HCT116 (cell line): ENCODE data around the gene NSMCE4A. TPM values are rescaled to one million over a fixed set of nuclear protein-coding genes. Genes with fewer than 3 reads are reported as not detected.

Experiments used
- ATAC-seq: fragments of 200-7000 bp; cut with Tn5 transposase; 2 replicates; pipeline ENCODE4 v1.9.1; 2020; ENCODE audit warnings: mild to moderate bottlenecking, moderate library complexity
- BruUV-seq: library from RNA; stranded (reverse); fragments of 400-500 nt; replicated peaks from 2 replicates; lab custom pipeline; 2021; lab: Mats Ljungman, UMichigan
- CTCF ChIA-PET: fragments of 300-600 bp; sonication (Branson Sonifier 250); formaldehyde crosslinking; loops from one replicate; lab custom pipeline; 2021; ENCODE audit warnings: antibody characterized with exemption; lab: Charles Lee
- POLR2A ChIA-PET: fragments of 300-600, 350-600 bp; sonication (Branson Sonifier 250); formaldehyde crosslinking; loops from one replicate; lab custom pipeline; 2021; ENCODE audit warnings: antibody characterized with exemption; lab: Charles Lee
- RAD21 ChIA-PET, 2 experiments: fragments of 300-600 bp; sonication (Branson Sonifier 250); formaldehyde crosslinking; loops; one replicate each; lab custom pipeline; 2023; ENCODE audit warnings: low total read pairs in 2 of 2; ENCODE audit not compliant: uncharacterized antibody in 2 of 2, unreplicated experiment in 2 of 2, low non-redundant PET in 1 of 2; lab: Charles Lee
- DNase-seq: peaks from one replicate; pipeline ENCODE4 v3.0.0-alpha.2; 2010; ENCODE audit warnings: low read depth, low spot score
- H2AFZ ChIP-seq: fragments of 200-600 bp; shearing (Covaris generic), sonication (generic); 2 replicates; pipeline ENCODE4 v1.6.1; 2017; ENCODE audit warnings: low read depth, mixed run types, mixed read lengths, antibody characterized with exemption, low read length; ENCODE audit not compliant: poor library complexity, severe bottlenecking
- H3K27ac ChIP-seq: 2 replicates; pipeline ENCODE4 v1.5.1; 2012; ENCODE audit warnings: low read depth, low read length
- H3K27me3 ChIP-seq: fragments of 200-600 bp; sonication (generic); 2 replicates; pipeline ENCODE4 v1.6.1; 2016; ENCODE audit warnings: mixed run types, low read length, mixed read lengths; ENCODE audit not compliant: insufficient read depth
- H3K36me3 ChIP-seq, 2 experiments: fragments of 200-500 bp in 1 of 2; fragments of 200-600 bp in 1 of 2; sonication (Bioruptor generic) in 1 of 2; sonication (generic) in 1 of 2; 2 replicates each; pipeline versions ENCODE4 v1.5.1 to v1.6.1; 2014 to 2016; ENCODE audit warnings: low read length in 2 of 2, inconsistent platforms in 1 of 2, mixed read lengths in 1 of 2, mixed run types in 1 of 2; ENCODE audit not compliant: insufficient read depth in 2 of 2, control insufficient read depth in 1 of 2
- H3K4me1 ChIP-seq, 2 experiments: fragments of 200-600 bp in 1 of 2; sonication (generic) in 1 of 2; 2 replicates each; pipeline versions ENCODE4 v1.5.1 to v1.6.1; 2012 to 2017; ENCODE audit warnings: low read length in 2 of 2, inconsistent platforms in 1 of 2, mild to moderate bottlenecking in 1 of 2, mixed read lengths in 1 of 2, mixed run types in 1 of 2, moderate library complexity in 1 of 2; ENCODE audit not compliant: insufficient read depth in 2 of 2, control insufficient read depth in 1 of 2
- H3K4me2 ChIP-seq: fragments of 200-600 bp; sonication (generic); 2 replicates; pipeline ENCODE4 v1.6.1; 2017; ENCODE audit warnings: mixed run types, low read length, mixed read lengths
- H3K4me3 ChIP-seq, 2 experiments: fragments of 200-600 bp in 1 of 2; sonication (generic) in 1 of 2; replicated peaks in 1 of 2; 2 replicates each; pipeline ENCODE4 v1.5.1; 2011 to 2016; ENCODE audit warnings: low read length in 2 of 2, control low read depth in 1 of 2, low read depth in 1 of 2, mild to moderate bottlenecking in 1 of 2, mixed read lengths in 1 of 2, mixed run types in 1 of 2
- H3K79me2 ChIP-seq: fragments of 200-600 bp; sonication (generic); 2 replicates; pipeline ENCODE4 v1.6.1; 2017; ENCODE audit warnings: mild to moderate bottlenecking, mixed run types, low read length, moderate library complexity, mixed read lengths; ENCODE audit not compliant: insufficient read depth
- H3K9ac ChIP-seq: fragments of 200-600 bp; sonication (generic); 2 replicates; pipeline ENCODE4 v1.6.1; 2016; ENCODE audit warnings: low read length, mixed read lengths
- H3K9me2 ChIP-seq: fragments of 200-600 bp; sonication (generic), shearing (Covaris generic); 2 replicates; pipeline ENCODE4 v1.6.1; 2017; ENCODE audit warnings: mixed run types, mild to moderate bottlenecking, moderate library complexity; ENCODE audit not compliant: insufficient read depth
- H3K9me3 ChIP-seq, 2 experiments: fragments of 200-500 bp in 1 of 2; fragments of 200-600 bp in 1 of 2; sonication (Bioruptor generic) in 1 of 2; sonication (generic) in 1 of 2; 2 replicates each; pipeline ENCODE4 v1.6.1; 2014 to 2017; ENCODE audit warnings: low read length in 2 of 2, mixed read lengths in 2 of 2, inconsistent platforms in 1 of 2, low read depth in 1 of 2, mild to moderate bottlenecking in 1 of 2, mixed run types in 1 of 2, moderate library complexity in 1 of 2; ENCODE audit not compliant: control insufficient read depth in 1 of 2, insufficient read depth in 1 of 2
- H4K20me1 ChIP-seq: fragments of 200-600 bp; sonication (generic), shearing (Covaris generic); 2 replicates; pipeline ENCODE4 v1.6.1; 2017; ENCODE audit warnings: mixed run types, mild to moderate bottlenecking, moderate library complexity; ENCODE audit not compliant: insufficient read depth
- CBX3 ChIP-seq: IDR thresholded peaks from 2 replicates; pipeline ENCODE4 v1.6.1; 2012; ENCODE audit warnings: low read depth
- EZH2 ChIP-seq: fragments of 200-600 bp; sonication (generic); IDR thresholded peaks from 2 replicates; pipeline ENCODE4 v1.6.1; 2017; ENCODE audit warnings: antibody characterized with exemption, mixed run types
- EZH2phosphoT487 ChIP-seq: fragments of 200-600 bp; IDR thresholded peaks from 2 replicates; pipeline ENCODE4 v1.6.1; 2018; ENCODE audit warnings: antibody characterized with exemption, borderline replicate concordance
- FOSL1 ChIP-seq: IDR thresholded peaks from 2 replicates; pipeline ENCODE4 v1.6.1; 2012; ENCODE audit warnings: low read depth
- JUND ChIP-seq: IDR thresholded peaks from 2 replicates; pipeline ENCODE4 v1.6.1; 2012
- POLR2A ChIP-seq: IDR thresholded peaks from 2 replicates; pipeline ENCODE4 v1.7.0; 2011; ENCODE audit warnings: borderline replicate concordance; ENCODE audit not compliant: insufficient read depth, insufficient read length; ENCODE audit errors: extremely low read depth
- POLR2AphosphoS5 ChIP-seq: IDR thresholded peaks from 2 replicates; pipeline ENCODE4 v1.6.1; 2011; ENCODE audit warnings: mild to moderate bottlenecking, low read depth, low read length, moderate library complexity
- RAD21 ChIP-seq: IDR thresholded peaks from 2 replicates; pipeline ENCODE4 v1.6.1; 2012; ENCODE audit warnings: low read depth, mild to moderate bottlenecking
- SIN3A ChIP-seq: IDR thresholded peaks from 2 replicates; pipeline ENCODE4 v1.6.1; 2012; ENCODE audit warnings: low read depth
- SP1 ChIP-seq: IDR thresholded peaks from 2 replicates; pipeline ENCODE4 v1.6.1; 2012; ENCODE audit warnings: low read depth
- ZFX ChIP-seq: fragments of 450-650 bp; IDR thresholded peaks from 2 replicates; pipeline ENCODE4 v1.6.1; 2017
- intact Hi-C: fragments of 100-400 bp; cut with micrococcal nuclease; formaldehyde crosslinking; loops from 2 replicates; pipeline ENCODE4 v1.10.0; 2022
- total RNA-seq: library from RNA; stranded (reverse); gene quantifications from one replicate; pipeline ENCODE4 v1.2.1, GENCODE V29; 2021; ENCODE audit not compliant: unreplicated experiment
- TF ChIP-seq, protein P1 (sequence below): IDR thresholded peaks from 2 replicates; pipeline ENCODE4 v1.6.1; 2012
- TF ChIP-seq, protein P2 (sequence below): IDR thresholded peaks from 2 replicates; pipeline ENCODE4 v1.6.1; 2012

The NSMCE4A gene
- total RNA-seq, 1 experiment from 2014 or later: 70.6 TPM

DNA sequence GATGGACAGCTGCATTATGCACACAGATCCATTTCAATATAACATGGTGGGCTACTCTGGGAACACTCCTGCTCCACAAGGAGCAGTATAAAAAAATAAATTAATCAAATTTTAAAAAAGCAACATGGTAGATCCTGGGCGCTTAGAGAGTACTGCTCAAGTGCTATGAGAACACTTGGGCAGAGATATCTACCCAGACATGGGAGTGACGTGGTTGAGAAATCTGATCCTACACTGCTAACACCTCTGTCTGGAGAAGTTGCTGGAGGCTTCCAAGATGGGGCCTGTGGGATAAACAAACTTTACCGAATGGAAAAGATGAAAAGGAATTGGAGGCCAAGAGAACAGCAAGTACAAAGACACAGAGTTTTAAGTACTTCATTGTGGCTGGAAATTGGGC, 9.0 kb downstream of the NSMCE4A start:
- RAD21 ChIA-PET: no interaction called here
- Histone ChIP-seq H3K9me2 (no peaks in the 10 kb centered on the region), H3K9ac (no peak overlapping the region), H3K27me3 (no peaks in the 10 kb centered on the region), H2AFZ (no peak overlapping the region), H3K4me1 (no peaks in the 10 kb centered on the region), H3K79me2 (no peaks in the 10 kb centered on the region), H3K27ac (no peak overlapping the region), H3K4me3 (no peak overlapping the region), H3K36me3 (peaks cover 31 to 37% of the 10 kb centered on the region in 2 experiments; a peak in 3 of 4 replicates), H3K4me2 (no peak overlapping the region), H3K9me3 (no peaks in the 10 kb centered on the region), H4K20me1 (no peaks in the 10 kb centered on the region)
- CTCF ChIA-PET: no interaction called here
- intact Hi-C loops: no loop called here
- TF ChIP-seq CBX3 (no peak), JUND (no peak), FOSL1 (no peak), SP1 (no peak), RAD21 (no peak), POLR2AphosphoS5 (no peak), EZH2phosphoT487 (no peak), EZH2 (no peak), SIN3A (no peak), ZFX (no peak)
- TF ChIP-seq, protein P1, sequence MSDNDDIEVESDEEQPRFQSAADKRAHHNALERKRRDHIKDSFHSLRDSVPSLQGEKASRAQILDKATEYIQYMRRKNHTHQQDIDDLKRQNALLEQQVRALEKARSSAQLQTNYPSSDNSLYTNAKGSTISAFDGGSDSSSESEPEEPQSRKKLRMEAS: no peak
- TF ChIP-seq, protein P2, sequence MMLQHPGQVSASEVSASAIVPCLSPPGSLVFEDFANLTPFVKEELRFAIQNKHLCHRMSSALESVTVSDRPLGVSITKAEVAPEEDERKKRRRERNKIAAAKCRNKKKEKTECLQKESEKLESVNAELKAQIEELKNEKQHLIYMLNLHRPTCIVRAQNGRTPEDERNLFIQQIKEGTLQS: no peak
- no peak for DNase-seq
- POLR2A ChIA-PET: no interaction called here
- no peak for ATAC-seq
- BruUV-seq: no TSS peak

DNA sequence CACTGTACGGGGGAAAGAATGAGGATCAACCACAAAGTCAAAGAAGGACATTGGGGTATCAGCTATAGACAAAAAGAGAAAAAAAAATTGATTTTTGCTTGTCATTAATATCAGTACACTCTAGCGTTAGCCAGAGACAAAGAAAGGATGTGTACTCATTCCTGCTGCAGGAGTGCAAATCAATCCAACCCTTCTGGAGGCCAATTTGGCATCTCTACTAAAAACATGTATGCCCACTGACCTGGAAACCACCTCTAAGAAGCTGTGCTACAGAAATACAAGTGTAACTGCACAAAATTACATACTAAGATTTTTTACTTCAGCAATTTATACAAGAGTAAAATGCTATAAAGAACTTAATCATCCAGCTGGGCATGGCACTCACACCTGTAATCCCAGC, 13.6 kb downstream of the NSMCE4A start:
- Histone ChIP-seq H3K9me2 (no peaks in the 10 kb centered on the region), H3K79me2 (no peaks in the 10 kb centered on the region), H3K27me3 (no peaks in the 10 kb centered on the region), H3K4me1 (no peaks in the 10 kb centered on the region; a peak in 1 of 4 replicates), H3K4me2 (no peak overlapping the region), H2AFZ (no peak overlapping the region), H3K9ac (no peak overlapping the region), H4K20me1 (no peaks in the 10 kb centered on the region), H3K9me3 (no peaks in the 10 kb centered on the region)
- ATAC-seq: no peak
- BruUV-seq: no TSS peak
- ChIA-PET CTCF (interaction anchor here (0.8 kb wide), 1 partner anchor 13 kb away, joined by 3 read pairs; no protein-coding TSS in a partner anchor), RAD21 (no interaction called here)
- TF ChIP-seq POLR2AphosphoS5: no peak
- TF ChIP-seq, protein P2: no peak
- TF ChIP-seq POLR2A: no peak
- TF ChIP-seq, all 23 proteins: peak for 0
- Histone ChIP-seq H3K27ac (no peak overlapping the region), H3K36me3 (peaks cover 25 to 38% of the 10 kb centered on the region in 2 experiments), H3K4me3 (no peak overlapping the region)
- no peak for DNase-seq
- intact Hi-C loops: no loop called here
- POLR2A ChIA-PET: no interaction called here
